GM12801 (cell line): Measurements from ENCODE around the gene MTX2.

Experiments
- TF ChIP-seq, protein P1 (sequence below): IDR thresholded peaks from one replicate; pipeline ENCODE4 v1.5.1; 2011; ENCODE audit warnings: control low read depth; ENCODE audit not compliant: insufficient read length; ENCODE audit errors: extremely low read depth

Gene MTX2

DNA sequence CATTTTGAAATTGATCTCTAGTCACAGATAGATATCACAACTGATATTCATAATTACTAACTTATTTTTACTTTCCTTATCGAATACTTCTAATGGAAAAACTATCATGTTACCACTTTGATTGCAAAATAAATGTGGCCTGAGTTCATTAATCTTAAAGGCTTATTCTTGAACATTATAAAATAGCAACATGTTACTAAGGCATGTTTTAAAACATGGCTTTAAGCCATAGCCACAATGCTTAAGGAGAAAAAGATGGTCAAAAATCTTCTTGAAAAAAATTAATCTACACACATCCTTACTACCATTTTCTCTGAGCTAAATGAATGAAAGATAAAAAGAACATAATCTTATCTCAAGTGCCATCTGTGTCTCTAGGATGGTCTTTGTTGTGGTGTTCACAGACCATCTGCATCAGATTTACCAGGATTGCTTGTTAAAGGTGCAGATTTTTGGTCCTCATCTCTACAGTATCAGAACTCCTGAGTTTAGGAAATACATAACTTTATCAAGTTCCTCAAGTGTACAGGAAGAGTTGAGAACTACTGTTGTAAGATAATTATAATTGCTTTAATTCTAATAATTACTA is 15.3 kb downstream of the MTX2 start:
- TF ChIP-seq, protein P1, sequence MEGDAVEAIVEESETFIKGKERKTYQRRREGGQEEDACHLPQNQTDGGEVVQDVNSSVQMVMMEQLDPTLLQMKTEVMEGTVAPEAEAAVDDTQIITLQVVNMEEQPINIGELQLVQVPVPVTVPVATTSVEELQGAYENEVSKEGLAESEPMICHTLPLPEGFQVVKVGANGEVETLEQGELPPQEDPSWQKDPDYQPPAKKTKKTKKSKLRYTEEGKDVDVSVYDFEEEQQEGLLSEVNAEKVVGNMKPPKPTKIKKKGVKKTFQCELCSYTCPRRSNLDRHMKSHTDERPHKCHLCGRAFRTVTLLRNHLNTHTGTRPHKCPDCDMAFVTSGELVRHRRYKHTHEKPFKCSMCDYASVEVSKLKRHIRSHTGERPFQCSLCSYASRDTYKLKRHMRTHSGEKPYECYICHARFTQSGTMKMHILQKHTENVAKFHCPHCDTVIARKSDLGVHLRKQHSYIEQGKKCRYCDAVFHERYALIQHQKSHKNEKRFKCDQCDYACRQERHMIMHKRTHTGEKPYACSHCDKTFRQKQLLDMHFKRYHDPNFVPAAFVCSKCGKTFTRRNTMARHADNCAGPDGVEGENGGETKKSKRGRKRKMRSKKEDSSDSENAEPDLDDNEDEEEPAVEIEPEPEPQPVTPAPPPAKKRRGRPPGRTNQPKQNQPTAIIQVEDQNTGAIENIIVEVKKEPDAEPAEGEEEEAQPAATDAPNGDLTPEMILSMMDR = no peak

DNA sequence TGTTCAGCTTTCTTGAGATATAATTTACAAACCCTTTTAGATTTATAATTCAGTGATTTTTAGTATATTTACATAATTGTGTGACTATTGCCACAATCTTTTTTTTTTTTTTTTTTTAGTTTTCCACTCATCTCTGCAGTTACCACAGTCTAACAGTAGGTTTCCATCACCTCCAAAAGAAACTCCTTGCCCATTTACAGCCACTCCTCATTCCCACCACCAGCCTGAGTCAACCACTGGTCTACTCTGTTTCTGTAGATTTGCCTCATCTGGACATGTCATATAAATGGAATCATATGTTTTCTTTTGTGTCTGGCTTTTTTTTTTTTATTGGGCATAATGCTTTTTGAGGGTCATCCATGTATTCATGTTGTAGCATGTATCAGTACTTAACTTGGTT is 16.1 kb downstream of the MTX2 start:
- TF ChIP-seq, protein P1 = no peak

- TF ChIP-seq, protein P1 = no peak
These were observed 22.1 kb downstream of the MTX2 start for GRCh38 chr2:176291335-176291734.

DNA sequence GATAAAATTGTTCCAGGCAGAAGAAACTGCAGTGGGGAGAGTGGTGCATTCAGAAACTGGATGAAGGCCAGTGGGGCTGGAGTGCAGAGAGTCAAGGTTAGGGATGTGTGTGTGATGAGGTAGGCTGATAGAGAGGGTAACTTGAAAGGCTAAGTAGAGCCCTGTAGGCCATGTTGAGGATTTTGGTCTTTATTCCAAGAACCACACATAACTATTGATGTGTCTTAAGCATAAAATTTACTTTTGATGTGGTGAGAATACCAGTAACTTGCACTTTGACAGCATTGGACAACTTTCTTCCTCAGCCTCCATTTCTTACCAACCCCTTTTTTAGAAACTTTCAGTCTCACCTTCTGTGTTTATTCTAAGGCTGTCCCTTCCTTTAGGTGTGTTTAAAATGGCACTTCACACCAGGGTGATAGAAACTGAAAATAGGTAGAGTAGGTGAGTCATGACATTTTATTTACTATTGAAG is 22.6 kb downstream of the MTX2 start:
- TF ChIP-seq, protein P1 = no peak

DNA sequence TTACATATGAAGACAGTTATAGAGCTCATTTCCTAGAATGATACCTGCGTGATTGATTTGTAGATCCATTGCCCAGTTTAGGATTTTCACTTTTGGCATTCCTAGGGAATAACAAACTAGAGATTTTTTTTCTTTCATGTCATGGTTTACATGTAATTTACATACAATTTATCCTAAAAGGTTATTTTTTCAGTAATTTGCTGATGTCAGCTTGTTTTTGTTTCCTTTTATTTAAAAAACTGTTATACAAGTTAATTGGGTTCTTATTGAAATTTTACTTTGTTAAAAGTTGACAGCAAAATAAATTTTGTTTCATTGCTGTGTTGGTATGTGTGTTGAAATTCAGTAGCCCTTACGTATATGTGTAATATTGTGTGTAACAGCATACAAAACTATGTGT is 23.4 kb downstream of the MTX2 start:
- TF ChIP-seq, protein P1 = no peak

DNA sequence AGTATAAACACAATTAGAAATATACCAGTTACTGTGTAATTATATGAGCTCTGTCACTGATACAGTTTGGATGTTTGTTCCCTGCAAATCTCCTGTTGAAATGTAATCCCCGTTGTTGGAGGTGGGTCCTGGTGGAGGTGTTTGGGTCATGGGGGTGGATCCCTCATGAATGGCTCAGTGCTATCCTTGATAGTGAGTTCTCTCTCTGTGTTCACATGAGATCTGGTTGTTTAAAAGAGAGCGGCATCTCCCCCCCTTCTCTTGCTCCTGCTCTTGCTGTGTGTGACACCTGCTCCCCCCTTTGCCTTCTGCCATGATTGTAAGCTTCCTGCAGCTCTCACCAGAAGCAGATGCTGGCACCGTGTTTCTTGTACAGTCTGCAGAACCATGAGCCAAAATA is 24.1 kb downstream of the MTX2 start:
- TF ChIP-seq, protein P1 = no peak

DNA sequence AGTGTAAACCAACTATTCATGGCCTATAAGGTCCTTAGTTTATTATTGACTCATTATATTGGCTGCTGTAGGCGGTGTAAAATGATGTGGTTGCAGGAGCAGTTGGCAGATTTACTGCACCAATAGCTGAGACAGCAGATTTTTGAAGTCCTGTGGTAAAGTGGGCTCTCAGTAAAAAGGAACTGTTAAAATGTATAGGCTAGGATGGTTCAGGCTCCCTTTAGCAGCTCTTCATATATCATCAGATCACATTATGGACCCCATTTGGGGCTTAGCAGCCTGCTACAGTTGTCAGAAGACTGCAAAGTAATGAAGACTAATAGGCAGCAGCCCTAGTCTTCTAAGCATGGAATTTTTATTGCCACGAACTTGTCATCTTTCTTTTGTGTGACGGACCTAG is 27.8 kb downstream of the MTX2 start:
- TF ChIP-seq, protein P1 = no peak
